BLaER1 treated with 17β-estradiol and CSF1 and Interleukin-3, amounts not matched to agents 10 nM and 100 nM (cell line): ENCODE measurements around the gene TRIL.

Experiments used
- H3K27ac ChIP-seq, 11 experiments: shearing (Covaris generic); formaldehyde crosslinking; 2 replicates each; pipeline ENCODE4 v1.8.1; 2022
- H3K27me3 ChIP-seq, 11 experiments: shearing (Covaris generic); formaldehyde crosslinking; 2 replicates each; pipeline ENCODE4 v1.8.1; 2022
- H3K36me3 ChIP-seq, 11 experiments: shearing (Covaris generic); formaldehyde crosslinking; 2 replicates each; pipeline ENCODE4 v1.8.1; 2022
- H3K4me1 ChIP-seq, 10 experiments: shearing (Covaris generic); formaldehyde crosslinking; 2 replicates each; pipeline ENCODE4 v1.8.1; 2022
- H3K4me2 ChIP-seq, 11 experiments: shearing (Covaris generic); formaldehyde crosslinking; 2 replicates each; pipeline ENCODE4 v1.8.1; 2022
- H3K4me3 ChIP-seq, 10 experiments: shearing (Covaris generic); formaldehyde crosslinking; 2 replicates each; pipeline ENCODE4 v1.8.1; 2022
- H3K9ac ChIP-seq, 11 experiments: shearing (Covaris generic); formaldehyde crosslinking; 2 replicates each; pipeline ENCODE4 v1.8.1; 2022
- H3K9me3 ChIP-seq, 11 experiments: shearing (Covaris generic); formaldehyde crosslinking; replicated peaks in 1 of 11; 2 replicates each; pipeline ENCODE4 v1.8.1; 2022
- H4K20me1 ChIP-seq, 11 experiments: shearing (Covaris generic); formaldehyde crosslinking; 2 replicates each; pipeline ENCODE4 v1.8.1; 2022
- Cebpa-rat ChIP-seq, 11 experiments: shearing (Covaris generic); IDR thresholded peaks; 2 replicates each; pipeline ENCODE4 v1.8.1; 2022

TRIL gene

DNA sequence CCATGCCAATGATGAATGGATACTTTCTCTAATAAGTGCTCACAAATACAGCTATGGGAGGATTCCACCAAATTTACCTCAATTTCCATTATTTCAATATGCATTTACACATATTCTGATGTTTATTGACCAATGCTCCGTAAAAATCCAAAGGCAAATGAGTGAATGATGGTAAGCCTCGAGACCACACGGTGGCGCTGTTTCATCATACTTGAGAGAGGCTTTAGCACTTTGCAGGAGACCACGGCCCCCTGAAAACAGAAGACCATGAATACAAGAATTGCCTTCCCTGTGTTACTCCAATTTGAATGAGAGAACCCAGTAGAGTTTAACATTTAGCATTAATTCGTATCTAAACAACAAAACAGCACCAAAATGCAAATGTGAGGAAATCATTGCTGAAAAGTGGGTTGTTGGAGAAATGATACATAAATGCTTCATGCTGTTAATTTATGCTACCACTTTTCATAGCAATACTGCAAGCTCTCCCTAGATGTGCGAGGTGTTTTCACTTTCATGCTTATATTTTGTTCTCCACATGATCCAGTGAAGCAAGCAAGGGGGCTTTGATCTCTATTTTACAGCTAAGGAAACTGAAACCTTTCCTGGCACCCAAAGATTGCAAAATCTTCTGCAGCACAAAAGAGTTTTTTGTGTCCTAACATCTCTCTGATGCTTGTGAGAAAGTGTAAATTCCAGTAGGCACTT lies 35.4 kb downstream of the TRIL start:
- Histone ChIP-seq H3K27ac (peak overlapping the region in 5 of 11 experiments; percentile 19 to 58 (median 42); a peak in 6 of 22 replicates), H3K27me3 (peaks cover 0 to 33% (median 0%) of the 10 kb centered on the region in 11 experiments; a peak in 4 of 22 replicates), H3K36me3 (no peaks in the 10 kb centered on the region), H3K9ac (peak overlapping the region in 4 of 11 experiments; percentile 4 to 40 (median 16); a peak in 3 of 22 replicates), H3K9me3 (no peaks in the 10 kb centered on the region), H3K4me1 (peaks cover 12 to 29% (median 24%) of the 10 kb centered on the region in 10 experiments; a peak in 18 of 20 replicates), H4K20me1 (no peaks in the 10 kb centered on the region), H3K4me2 (peak overlapping the region; percentile 38 to 77 (median 63); a peak in 21 of 22 replicates), H3K4me3 (no peak overlapping the region)
- TF ChIP-seq Cebpa-rat (IDR thresholded peaks at IDR 0.05) = peak in 5 of 11 experiments; percentile 17 to 65 (median 52); a peak in 6 of 22 replicates

GRCh38 chr7:28921822-28922221 lies 36.3 kb downstream of the TRIL start:
- no peak overlapping the region for H3K9ac ChIP-seq
- no peak overlapping the region for H3K4me3 ChIP-seq
- H3K9me3 ChIP-seq = no peaks in the 10 kb centered on the region
- peaks cover 10 to 22% (median 16%) of the 10 kb centered on the region in 10 experiments; a peak in 18 of 20 replicates for H3K4me1 ChIP-seq
- no peak overlapping the region for H3K4me2 ChIP-seq
- no peak overlapping the region for H3K27ac ChIP-seq
- no peak for TF ChIP-seq Cebpa-rat (IDR thresholded peaks at IDR 0.05)
- H3K36me3 ChIP-seq = no peaks in the 10 kb centered on the region
- H4K20me1 ChIP-seq = no peaks in the 10 kb centered on the region
- peaks cover 0 to 26% (median 0%) of the 10 kb centered on the region in 11 experiments; a peak in 4 of 22 replicates for H3K27me3 ChIP-seq

GRCh38 chr7:28920424-28920823 lies 37.7 kb downstream of the TRIL start:
- Histone ChIP-seq H3K27ac (no peak overlapping the region), H3K4me3 (no peak overlapping the region), H3K4me1 (peaks cover 7 to 15% (median 10%) of the 10 kb centered on the region in 10 experiments; a peak in 17 of 20 replicates), H3K9ac (no peak overlapping the region), H3K4me2 (no peak overlapping the region), H3K9me3 (no peaks in the 10 kb centered on the region), H4K20me1 (no peaks in the 10 kb centered on the region), H3K27me3 (peaks cover 0 to 12% (median 0%) of the 10 kb centered on the region in 11 experiments; a peak in 3 of 22 replicates), H3K36me3 (no peaks in the 10 kb centered on the region)
- TF ChIP-seq Cebpa-rat (IDR thresholded peaks at IDR 0.05) = no peak

DNA sequence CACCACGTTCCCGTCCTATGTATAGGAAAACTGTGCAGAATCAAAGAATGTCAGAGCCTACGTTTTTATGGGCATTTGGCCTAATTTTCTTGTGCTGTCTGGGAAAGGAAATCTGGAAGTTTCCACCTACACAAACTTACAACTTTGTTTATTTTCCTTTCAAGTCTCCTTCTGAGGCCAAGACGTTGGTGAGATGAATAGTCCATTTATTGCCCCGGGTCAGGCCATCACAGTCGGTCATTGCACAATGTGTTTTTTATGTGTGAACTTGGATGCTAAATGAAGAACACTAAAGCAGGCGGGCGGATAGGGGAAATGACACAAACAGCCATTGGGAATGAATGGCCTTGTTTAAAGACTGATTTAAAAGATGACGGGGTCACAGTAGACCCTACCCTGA lies 38.6 kb downstream of the TRIL start:
- H3K4me2 ChIP-seq = no peak overlapping the region
- no peak overlapping the region for H3K9ac ChIP-seq
- peaks cover 7 to 15% (median 10%) of the 10 kb centered on the region in 10 experiments; a peak in 17 of 20 replicates for H3K4me1 ChIP-seq
- H3K36me3 ChIP-seq = no peaks in the 10 kb centered on the region
- no peak for TF ChIP-seq Cebpa-rat (IDR thresholded peaks at IDR 0.05)
- no peak overlapping the region for H3K27ac ChIP-seq
- H3K9me3 ChIP-seq = no peaks in the 10 kb centered on the region
- no peaks in the 10 kb centered on the region for H4K20me1 ChIP-seq
- peaks cover 0 to 3% (median 0%) of the 10 kb centered on the region in 11 experiments; a peak in 1 of 22 replicates for H3K27me3 ChIP-seq
- no peak overlapping the region for H3K4me3 ChIP-seq

DNA sequence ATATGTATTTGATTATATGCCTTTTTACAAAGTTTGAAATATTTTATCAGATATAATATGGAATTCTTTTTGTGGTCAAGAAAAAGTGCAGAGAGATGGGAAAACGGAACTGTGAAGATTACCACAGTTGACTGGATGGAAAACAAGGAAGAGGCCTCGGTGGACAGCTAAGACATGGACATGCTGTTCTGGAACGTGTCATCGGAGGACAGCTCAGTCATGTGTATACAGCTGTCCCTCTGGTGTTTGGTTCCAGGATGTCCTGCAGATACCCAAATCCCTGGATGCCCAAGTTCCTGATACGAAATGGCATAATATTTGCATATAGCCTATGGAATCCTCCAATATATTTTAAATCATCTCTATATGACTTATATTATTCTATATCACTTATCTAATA lies 49.4 kb downstream of the TRIL start:
- Histone ChIP-seq H3K27me3 (no peaks in the 10 kb centered on the region), H3K4me2 (no peak overlapping the region), H3K9me3 (peaks cover 4 to 19% (median 9%) of the 10 kb centered on the region in 11 experiments; a peak in 18 of 22 replicates), H3K36me3 (no peaks in the 10 kb centered on the region), H3K4me1 (no peaks in the 10 kb centered on the region), H3K4me3 (no peak overlapping the region), H3K27ac (no peak overlapping the region), H4K20me1 (no peaks in the 10 kb centered on the region), H3K9ac (no peak overlapping the region)
- no peak for TF ChIP-seq Cebpa-rat (IDR thresholded peaks at IDR 0.05)

GRCh38 chr7:28905464-28905863 lies 52.7 kb downstream of the TRIL start:
- Histone ChIP-seq H4K20me1 (no peaks in the 10 kb centered on the region), H3K4me2 (no peak overlapping the region), H3K27me3 (no peaks in the 10 kb centered on the region), H3K4me1 (no peaks in the 10 kb centered on the region), H3K9ac (no peak overlapping the region), H3K27ac (no peak overlapping the region), H3K36me3 (no peaks in the 10 kb centered on the region), H3K4me3 (no peak overlapping the region), H3K9me3 (peaks cover 0 to 1% (median 0%) of the 10 kb centered on the region in 11 experiments; a peak in 1 of 22 replicates)
- TF ChIP-seq Cebpa-rat (IDR thresholded peaks at IDR 0.05) = no peak

GRCh38 chr7:28904578-28905048 lies 53.5 kb downstream of the TRIL start:
- no peak for TF ChIP-seq Cebpa-rat (IDR thresholded peaks at IDR 0.05)
- Histone ChIP-seq H3K9ac (no peak overlapping the region), H3K27ac (no peak overlapping the region), H3K4me3 (no peak overlapping the region), H3K4me2 (0 out of 22 replicates have a peak overlapping the region, but pooled peaks of 1 of the 11 experiments have one; percentile 11), H3K4me1 (no peaks in the 10 kb centered on the region), H3K27me3 (no peaks in the 10 kb centered on the region), H3K36me3 (no peaks in the 10 kb centered on the region), H3K9me3 (no peaks in the 10 kb centered on the region), H4K20me1 (no peaks in the 10 kb centered on the region)

GRCh38 chr7:28903730-28904577 lies 54.2 kb downstream of the TRIL start:
- Histone ChIP-seq H3K4me3 (no peak overlapping the region), H3K27ac (no peak overlapping the region), H3K27me3 (no peaks in the 10 kb centered on the region), H3K36me3 (no peaks in the 10 kb centered on the region), H3K9ac (no peak overlapping the region), H3K4me2 (0 out of 22 replicates have a peak overlapping the region, but pooled peaks of 1 of the 11 experiments have one; percentile 11), H3K9me3 (no peaks in the 10 kb centered on the region), H3K4me1 (no peaks in the 10 kb centered on the region), H4K20me1 (no peaks in the 10 kb centered on the region)
- TF ChIP-seq Cebpa-rat (IDR thresholded peaks at IDR 0.05) = no peak
